SH-SY5Y (cell line): ENCODE data around the gene CDCA8.

Experiments used
- GATA2 ChIP-seq: IDR thresholded peaks from 2 replicates; pipeline ENCODE4 v1.6.1; 2011; ENCODE audit warnings: mild to moderate bottlenecking, low read depth, low read length
- GATA3 ChIP-seq: IDR thresholded peaks from 2 replicates; pipeline ENCODE4 v1.6.1; 2011; ENCODE audit warnings: low read depth, mild to moderate bottlenecking, low read length, moderate library complexity

GRCh38 chr1:37677808-37678207, 14.5 kb upstream of the CDCA8 start:
- TF ChIP-seq GATA2 (no peak), GATA3 (no peak)
